GM18511 (cell line): Measurements from ENCODE around the gene LCE4A.

Experiments
- ATAC-seq: cut with Tn5 transposase; IDR thresholded peaks from one replicate; pipeline ENCODE4 v1.9.1; 2021; ENCODE audit warnings: mild to moderate bottlenecking, moderate library complexity; ENCODE audit not compliant: unreplicated experiment

LCE4A gene

DNA sequence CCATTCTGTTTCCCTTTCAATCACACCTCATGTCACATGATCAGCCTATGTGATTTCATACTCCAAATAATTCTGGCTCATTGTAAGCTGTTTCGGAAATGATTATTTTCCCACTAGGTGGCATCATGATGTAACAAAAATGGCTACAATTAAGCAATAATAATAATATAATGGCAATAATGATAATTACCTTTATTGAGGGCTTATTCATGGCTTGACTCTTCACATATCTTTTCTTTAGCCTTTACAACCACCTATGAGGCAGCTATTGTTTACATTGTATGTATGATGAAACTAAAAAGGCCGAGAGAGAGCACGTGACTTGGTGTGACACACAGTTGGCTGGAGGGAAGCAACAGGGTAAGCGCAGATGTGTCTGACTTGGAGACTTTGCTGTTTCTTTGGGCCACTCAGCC lies 37.3 kb downstream of the LCE4A start:
- no peak for ATAC-seq

DNA sequence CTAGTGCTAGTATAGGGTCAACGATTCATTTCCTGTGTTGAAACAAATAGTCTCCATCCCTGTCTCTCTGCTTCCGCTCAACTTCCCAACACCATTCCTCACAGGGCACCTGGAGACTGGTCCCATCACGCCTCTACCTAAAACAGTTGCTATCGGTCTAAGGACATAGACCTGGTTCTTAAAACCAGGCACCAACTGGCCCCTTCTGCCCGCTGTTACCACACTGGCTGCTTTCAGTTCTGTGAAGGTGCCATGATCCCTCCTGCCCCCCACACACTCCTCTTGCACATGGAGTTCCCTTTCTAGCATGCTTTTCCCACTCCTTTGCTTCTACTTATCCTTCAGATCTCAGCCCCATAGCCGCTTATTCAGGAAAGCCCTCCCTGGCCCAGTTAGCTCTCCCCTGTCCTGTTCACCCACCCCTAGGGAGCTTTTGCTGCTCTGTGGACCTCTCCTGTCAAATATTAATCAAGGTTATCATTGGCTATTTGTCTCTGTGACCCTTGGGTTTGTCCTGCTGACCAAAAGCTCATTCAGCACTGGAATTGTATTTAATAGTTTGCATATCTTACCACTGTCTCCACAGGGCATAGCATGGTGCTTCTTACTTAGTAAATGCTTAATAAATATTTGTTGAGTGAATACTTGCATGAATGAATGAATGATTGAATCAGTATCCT lies 37.9 kb downstream of the LCE4A start:
- ATAC-seq, result no peak

DNA sequence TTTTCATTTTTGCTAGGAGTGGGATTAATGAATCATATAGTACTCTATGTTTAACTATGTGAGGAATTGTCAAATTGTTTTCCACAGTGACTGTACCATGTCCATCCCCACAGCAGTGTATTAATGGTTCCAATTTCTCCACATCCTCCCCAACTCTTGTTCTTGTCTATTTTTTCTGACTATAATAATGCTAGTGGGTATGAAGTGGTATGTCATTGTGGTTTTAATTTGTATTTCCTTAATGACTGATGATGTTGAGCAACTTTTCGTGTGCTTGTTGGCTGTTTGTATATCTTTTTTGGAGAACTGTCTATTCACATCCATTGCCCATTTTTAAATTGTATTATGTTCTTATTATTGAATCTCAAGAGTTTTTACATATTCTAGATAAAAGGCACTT lies 39.9 kb downstream of the LCE4A start:
- ATAC-seq, result no peak

DNA sequence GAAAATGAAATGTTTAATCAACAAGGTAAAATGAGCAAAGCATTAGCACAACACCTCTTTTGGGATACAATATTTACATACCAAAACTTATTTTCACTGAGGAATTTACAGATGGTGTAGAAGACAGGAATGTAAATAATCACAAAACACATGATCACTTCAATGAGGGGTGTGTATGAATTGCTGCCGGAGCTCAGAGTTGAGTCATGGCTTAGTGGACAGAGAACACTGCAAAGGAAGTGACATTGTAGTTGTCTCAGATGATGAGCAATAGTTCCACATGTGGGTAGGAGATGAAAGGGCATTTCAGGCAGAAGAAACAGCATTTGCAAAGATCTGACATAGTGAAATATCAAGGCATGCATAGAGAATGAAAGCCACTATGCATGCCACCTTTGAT lies 44.3 kb downstream of the LCE4A start:
- no peak for ATAC-seq

DNA sequence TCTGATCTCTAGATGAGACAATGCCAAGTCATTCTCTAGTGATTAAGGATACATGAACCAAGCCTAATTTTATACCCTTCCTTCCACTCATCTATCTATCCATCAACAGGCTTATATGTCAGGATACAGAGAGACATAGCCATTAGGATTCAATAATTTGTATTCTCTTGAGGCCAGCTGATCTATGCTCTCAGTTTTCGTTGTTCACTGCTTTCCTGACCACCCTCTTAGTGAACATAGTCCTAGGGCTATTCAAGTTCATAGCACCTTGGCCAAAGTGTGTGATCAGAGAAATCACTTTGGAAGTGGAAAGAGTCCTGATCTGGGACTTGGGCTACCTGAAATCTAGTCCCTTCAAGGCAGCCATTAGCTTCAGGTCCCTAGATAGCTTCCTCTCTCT lies 45.6 kb downstream of the LCE4A start:
- no peak for ATAC-seq

DNA sequence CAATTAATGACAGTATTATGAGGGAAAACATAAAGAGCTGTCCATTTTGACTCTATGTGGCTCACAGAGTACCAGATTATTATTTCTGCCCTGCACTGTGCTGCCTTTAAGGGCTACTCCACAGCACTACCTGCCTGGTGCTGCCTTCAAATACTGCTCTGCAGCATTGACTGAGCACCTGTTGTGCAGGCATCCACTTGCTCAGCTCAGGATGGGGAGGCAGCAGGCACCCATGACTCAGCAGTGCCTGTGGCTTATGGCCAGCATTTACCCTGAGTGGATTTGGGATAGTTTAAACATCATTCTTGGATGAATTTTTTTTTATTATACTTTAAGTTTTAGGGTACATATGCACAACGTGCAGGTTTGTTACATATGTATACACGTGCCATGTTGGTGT lies 48.9 kb downstream of the LCE4A start:
- ATAC-seq, result no peak

DNA sequence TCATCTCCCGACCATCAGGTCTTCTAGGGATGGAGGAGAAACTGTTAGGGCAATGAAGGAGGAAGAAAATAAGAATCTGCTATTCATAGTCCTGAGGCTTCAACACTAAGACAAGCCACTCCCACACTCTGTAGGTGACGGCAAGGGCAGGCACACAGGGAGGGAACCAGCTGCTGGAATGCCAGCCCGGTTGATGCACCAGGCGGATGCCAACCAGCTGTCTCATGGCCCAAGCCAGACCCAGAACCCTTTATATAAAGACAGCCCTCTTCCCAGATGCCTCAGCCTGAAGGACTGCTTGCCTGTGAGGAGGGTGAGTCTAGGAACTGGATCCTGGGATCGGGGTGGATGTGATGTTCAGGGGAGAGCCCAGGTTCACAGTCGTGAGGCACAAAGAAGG lies 49.8 kb downstream of the LCE4A start, which contains the start of gene KPRP:
KPRP (plus strand) TSS at position 279 of the 400 bp plus-strand sequence. CDS start 1,564 bp downstream, outside the sequence.
- no peak for ATAC-seq

DNA sequence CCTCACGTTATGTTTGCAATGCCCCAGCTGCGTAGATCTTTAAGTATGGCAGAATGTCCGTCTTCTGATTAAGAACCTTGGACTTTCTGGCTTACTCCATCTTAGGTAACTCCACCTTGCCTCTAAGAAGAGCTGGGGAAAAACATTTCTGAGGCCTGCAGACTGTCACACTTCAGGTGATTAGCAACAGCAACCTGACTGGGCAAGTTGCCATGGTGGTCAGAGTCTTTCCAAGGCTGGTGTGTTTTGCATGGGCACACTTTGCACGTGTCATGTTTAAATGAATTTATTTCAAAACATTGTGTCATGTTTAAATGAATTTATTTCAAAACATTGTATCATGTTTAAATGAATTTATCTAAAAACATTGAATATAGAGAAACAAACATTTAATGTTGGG lies 50.7 kb downstream of the LCE4A start:
- no peak for ATAC-seq
